ENCODE results near the gene PRR29.

Gene PRR29

DNA sequence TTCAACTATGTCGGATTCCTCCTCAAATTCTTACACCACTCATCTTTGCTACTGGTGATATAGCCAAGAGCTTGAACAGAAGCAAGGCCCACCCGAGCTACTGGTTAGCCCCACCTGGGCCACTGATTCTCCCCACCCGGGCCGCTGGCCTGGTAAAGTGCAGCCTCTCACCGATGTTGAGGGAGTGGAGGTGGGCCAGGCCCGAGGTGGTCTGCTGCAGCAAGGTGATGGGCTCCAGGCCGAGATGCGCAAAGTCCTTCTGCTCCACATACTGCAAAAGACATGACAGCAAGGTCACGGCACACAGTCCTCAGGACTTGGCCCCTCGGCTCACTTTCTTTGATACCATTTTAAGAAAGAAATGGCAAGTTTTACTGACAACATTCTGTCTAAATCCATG lies 55.0 kb downstream of the PRR29 start:
- DNase-seq, result no peak

All from islet precursor cell (in vitro differentiated cells).